T47D (cell line): ENCODE data around the gene MUC12.
"Not testable (repeated sequence)": the region's sequence is repeated elsewhere in the genome, so short reads cannot be mapped to it uniquely, and the experiment has no call there.

ENCODE experiments used
- DNase-seq, 2 experiments: peaks; one replicate each; pipeline versions ENCODE4 v3.0.0 to v3.0.0-alpha.2; 2011 to 2012; ENCODE audit warnings: low read depth in 1 of 2, low spot score in 1 of 2
- JUND ChIP-seq: IDR thresholded peaks from 2 replicates; pipeline ENCODE4 v1.6.1; 2012; ENCODE audit warnings: low read depth
- in situ Hi-C: cut with HindIII; loops from 2 replicates; pipeline ENCODE4 v1.10.0; 2016; ENCODE audit warnings: low sequenced_read_pairs, low pct_unique_long_range_greater_than_20kb

MUC12 gene

DNA sequence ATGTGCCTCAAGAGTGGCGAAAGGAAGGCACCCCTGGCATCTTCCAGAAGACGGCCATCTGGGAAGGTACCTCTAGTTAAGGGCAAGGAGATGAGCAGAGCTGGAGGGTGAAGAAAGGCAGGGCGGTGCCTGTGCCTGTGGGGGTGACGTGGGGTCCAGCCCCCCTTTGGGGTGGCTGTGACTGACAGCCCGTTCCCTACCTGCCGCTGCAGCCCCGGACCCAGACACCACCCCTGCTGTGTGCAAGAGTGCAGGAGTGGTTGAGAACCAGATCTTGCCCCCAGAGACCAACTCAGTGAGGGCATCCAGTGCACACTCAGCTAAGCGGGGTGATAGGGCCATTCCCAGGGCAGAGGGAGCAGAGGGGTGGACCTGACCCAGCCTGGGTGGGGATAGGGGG is 46.3 kb downstream of the MUC12 start:
- in situ Hi-C loops: no loop called here
- TF ChIP-seq JUND: no peak
- no peak for DNase-seq

DNA sequence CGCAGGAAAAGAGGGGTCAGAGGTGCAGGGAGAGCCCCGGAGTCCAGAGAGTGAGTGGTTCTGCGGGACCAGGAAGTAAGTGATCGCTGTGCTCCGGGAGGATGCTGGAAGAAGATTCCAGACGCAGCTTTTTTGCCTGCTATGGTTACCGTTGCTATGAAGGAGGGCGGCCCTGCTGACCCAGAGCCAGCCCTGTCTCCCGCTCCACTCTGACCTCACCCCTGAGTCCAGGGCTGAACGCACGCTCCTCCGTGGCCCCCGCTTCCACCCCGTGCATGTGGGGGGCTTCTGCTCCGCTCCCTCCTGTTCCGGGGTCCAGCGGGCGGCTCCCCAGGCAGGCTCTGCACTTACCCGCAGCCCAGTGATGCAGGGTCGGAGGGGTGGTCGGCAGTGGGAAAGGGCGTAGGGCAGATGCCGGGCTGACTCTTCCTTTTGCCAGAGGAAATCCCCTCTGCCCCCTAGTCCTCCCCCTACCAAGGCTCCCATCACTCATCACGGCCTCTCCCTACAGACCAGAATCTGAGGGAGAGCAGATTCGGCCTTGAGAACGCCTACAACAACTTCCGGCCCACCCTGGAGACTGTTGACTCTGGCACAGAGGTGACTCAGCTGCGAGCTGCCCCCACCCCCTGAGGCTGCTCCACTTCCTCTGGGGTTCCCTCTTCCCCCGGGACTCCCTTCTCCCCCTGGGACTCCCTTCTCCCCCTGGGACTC is 47.9 kb downstream of the MUC12 start:
- in situ Hi-C loops: no loop called here
- DNase-seq: peak in 1 of 2 experiments; percentile 17
- no peak for TF ChIP-seq JUND

DNA sequence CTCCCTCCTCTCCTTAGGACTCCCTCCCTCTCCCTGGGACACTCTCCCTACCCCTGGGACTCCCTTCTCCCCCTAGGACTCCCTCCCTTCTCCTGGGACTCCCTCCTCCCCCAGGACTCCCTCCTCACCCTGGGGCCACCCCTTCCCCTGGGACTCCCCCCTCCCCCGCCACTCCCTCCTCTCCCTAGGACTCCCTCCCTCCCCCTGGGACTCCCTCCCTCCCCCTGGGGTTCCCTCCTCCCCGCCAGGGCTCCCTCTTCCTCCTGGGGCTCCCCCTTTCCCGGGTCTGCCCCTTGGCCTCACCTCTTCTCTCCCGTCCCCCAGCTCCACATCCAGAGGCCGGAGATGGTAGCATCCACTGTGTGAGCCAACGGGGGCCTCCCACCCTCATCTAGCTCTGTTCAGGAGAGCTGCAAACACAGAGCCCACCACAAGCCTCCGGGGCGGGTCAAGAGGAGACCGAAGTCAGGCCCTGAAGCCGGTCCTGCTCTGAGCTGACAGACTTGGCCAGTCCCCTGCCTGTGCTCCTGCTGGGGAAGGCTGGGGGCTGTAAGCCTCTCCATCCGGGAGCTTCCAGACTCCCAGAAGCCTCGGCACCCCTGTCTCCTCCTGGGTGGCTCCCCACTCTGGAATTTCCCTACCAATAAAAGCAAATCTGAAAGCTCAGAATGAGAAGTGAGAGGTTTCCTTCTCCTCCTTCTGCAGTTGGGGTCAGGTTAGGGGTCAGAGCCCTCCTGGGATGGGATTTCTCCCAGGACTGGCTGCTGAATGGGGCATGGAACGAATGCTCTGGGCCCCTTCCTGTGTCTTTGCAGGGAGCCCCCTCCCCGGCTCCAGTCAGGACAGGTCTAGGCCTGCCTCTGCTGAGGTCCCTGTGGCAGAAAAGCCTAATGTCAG is 49.2 kb downstream of the MUC12 start:
- TF ChIP-seq JUND: no peak
- DNase-seq: no peak
- in situ Hi-C loops: no loop called here

DNA sequence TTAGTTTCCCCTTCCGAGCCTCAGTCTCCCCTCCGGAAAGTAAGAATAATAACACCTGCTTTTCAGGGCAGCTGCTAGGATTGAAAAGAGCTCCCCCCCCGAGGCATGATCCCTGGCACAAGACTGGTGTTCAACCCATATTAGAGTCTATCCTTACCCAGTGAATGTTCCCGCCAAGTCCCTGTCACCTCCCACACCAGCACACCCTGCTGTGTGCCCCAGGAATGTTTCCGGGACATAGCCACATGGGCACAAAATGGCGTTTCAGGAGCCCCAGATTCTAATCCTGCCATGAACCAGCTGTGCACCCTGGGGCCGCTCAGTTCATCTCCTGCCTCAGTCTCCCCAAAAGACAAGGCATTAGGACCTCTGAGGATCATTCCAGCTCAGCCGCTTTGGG is 51.1 kb downstream of the MUC12 start:
- in situ Hi-C loops: no loop called here
- TF ChIP-seq JUND: no peak
- DNase-seq: no peak

DNA sequence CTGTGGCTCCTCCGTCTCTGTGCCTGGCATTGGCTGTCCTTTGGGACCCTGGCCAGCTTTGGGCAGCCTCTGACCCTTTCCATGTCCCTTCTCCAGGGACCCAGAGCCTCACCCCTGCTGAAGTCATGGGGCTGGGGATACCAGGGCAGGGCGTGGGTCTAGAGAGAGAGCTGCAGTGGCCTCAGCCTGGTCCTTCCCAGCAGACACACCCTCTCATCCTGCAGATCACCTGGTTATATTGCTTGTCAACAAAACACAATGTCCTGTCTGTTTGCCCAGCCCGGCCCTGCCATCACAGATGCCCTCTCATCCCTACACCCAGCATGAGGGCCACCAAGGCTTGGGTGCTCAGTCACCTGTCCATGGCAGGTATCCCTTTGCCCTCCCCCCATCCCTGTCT is 52.3 kb downstream of the MUC12 start:
- in situ Hi-C loops: no loop called here
- no peak for DNase-seq
- no peak for TF ChIP-seq JUND

DNA sequence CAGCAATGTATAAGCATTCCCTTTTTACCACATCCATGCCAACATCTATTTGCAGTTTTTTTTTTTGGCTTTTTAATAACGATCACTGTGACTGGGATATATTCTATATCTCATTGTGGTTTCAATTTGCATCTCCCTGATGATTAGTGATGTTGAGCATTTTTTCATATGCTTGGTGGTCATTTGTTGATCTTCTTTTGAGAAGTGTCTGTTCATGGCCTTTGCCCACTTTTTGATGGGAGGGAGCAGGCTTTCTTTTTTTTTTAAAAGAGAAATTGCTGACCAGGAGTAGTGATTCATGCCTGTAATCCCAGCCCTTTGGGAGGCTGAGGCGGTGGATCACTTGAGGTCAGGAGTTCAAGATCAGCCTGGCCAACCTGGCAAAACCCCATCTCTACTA is 54.5 kb downstream of the MUC12 start:
- no peak for DNase-seq
- no peak for TF ChIP-seq JUND
- in situ Hi-C loops: no loop called here

DNA sequence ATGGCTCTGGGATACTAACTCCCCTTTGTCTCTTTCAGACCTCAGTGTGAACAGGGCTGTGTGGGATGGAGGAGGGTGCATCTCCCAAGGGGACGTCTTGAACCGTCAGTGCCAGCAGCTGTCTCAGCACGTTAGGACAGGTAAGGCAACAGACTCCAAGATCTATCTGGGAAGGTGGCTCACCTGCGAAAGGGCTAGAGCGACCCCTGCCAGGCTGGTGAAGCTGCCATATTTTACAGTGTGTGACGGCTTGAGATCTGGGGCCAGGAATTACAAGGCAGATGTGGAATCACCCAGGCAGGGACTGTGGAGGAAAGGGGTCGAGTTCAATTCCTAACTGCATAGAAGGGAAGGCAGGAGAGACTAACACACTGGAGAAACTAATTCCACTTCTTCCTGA is 61.7 kb downstream of the MUC12 start:
- in situ Hi-C loops: no loop called here
- DNase-seq: no peak
- TF ChIP-seq JUND: no peak

DNA sequence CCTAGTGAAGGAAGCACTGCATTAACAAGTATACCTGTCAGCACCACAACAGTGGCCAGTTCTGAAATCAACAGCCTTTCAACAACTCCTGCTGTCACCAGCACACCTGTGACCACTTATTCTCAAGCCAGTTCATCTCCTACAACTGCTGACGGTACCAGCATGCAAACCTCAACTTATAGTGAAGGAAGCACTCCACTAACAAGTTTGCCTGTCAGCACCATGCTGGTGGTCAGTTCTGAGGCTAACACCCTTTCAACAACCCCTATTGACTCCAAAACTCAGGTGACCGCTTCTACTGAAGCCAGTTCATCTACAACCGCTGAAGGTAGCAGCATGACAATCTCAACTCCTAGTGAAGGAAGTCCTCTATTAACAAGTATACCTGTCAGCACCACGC is 66.6 kb downstream of the MUC12 start:
- no peak for DNase-seq
- TF ChIP-seq JUND: no peak
- in situ Hi-C loops: no loop called here

DNA sequence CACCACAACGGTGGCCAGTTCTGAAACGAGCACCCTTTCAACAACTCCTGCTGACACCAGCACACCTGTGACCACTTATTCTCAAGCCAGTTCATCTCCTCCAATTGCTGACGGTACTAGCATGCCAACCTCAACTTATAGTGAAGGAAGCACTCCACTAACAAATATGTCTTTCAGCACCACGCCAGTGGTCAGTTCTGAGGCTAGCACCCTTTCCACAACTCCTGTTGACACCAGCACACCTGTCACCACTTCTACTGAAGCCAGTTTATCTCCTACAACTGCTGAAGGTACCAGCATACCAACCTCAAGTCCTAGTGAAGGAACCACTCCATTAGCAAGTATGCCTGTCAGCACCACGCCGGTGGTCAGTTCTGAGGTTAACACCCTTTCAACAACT is 71.9 kb downstream of the MUC12 start:
- in situ Hi-C loops: not testable (repeated sequence)

DNA sequence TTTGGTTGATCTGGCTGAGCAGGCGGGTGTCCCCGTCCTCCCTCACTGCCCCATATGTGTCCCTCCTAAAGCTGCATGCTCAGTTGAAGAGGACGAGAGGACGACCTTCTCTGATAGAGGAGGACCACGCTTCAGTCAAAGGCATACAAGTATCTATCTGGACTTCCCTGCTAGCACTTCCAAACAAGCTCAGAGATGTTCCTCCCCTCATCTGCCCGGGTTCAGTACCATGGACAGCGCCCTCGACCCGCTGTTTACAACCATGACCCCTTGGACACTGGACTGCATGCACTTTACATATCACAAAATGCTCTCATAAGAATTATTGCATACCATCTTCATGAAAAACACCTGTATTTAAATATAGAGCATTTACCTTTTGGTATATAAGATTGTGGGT is 89.0 kb downstream of the MUC12 start:
- TF ChIP-seq JUND: no peak
- in situ Hi-C loops: no loop called here
- peak in 1 of 2 experiments; percentile 75 for DNase-seq

More for the DNA sequence above, 71.9 kb downstream of the MUC12 start:
- DNase-seq: not testable (repeated sequence)

DNA sequence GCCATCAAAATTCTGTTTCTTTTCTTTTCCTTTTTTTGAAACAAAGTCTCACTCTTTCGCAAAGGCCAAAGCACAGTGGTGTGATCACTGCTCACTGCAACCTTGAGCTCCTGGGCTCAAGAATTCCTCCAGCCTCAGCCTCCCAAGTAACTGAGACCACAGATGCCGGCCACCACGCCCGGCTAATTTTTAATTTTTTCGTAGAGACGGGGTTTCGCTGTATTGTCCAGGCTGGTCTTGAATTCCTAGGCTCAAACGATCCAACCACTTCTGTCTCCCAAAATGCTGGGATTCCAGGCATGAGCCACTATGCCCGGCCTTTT is 90.2 kb downstream of the MUC12 start:
- in situ Hi-C loops: no loop called here
- TF ChIP-seq JUND: no peak
- DNase-seq: no peak

DNA sequence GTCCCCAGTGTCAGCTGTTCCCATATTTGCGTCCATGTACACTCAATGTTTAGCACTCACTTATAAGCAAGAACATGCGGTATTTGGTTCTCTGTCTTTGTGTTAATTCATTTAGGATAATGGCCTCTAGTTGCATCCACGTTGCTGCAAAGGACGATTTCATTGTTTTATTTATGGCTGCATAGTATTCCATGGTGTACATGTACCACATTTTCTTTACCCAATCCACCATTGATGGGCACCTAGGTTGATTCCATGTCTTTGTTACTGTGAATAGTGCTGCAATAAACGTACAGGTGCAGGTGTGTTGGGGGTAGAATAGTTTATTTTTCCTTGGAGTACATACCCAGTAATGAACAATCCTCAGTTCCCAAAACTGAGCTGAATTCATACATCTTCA is 91.6 kb downstream of the MUC12 start:
- no peak for DNase-seq
- in situ Hi-C loops: no loop called here
- no peak for TF ChIP-seq JUND

DNA sequence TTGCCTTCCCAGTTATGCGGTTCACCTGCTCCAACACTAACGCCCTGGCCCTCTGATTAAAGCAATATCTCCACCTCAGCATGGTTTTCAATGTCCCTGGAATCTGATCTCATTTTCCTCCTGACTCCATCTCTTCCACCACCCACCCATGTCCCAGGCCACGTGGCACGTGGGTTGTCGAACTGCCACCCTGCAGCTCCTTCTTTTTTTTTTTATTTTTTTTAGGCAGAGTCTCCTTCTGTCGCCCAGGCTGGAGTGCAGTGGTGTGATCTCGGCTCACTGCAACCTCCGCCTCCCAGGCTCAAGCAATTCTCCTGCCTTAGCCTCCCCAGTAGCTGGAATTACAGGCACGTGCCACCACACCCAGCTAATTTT is 94.8 kb downstream of the MUC12 start:
- DNase-seq, in situ Hi-C loops: not testable (repeated sequence)

DNA sequence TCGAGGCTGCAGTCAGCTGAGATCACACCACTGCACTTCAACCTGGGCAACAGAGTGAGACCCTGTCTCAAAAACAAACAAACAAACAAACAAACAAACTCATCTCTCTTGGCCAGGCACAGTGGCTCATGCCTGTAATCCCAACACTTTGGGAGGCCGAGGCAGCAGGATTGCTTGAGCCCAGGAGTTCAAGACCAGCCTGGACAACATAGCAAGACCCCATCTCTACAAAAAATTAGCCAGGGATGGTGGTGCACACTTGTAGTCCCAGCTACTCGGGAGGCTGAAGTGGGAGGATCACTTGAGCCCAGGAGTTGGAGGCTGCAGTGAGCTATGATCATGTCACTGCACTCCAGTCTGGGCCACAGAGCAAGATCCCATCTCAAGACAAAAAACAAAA is 95.8 kb downstream of the MUC12 start:
- in situ Hi-C loops, DNase-seq: not testable (repeated sequence)
